ENCODE measurements around the gene GLE1.

The GLE1 gene

GRCh38 chr9:128459011-128459410, 45.5 kb upstream of the GLE1 start:
- ATAC-seq: no peak

GRCh38 chr9:128469070-128469469, 35.4 kb upstream of the GLE1 start:
- no peak for ATAC-seq
- TF ChIP-seq GLIS3 (CRISPR knock-in tag; IDR thresholded peaks at IDR 0.05): no peak
- no peak for TF ChIP-seq ESRRG (CRISPR knock-in tag; IDR thresholded peaks at IDR 0.05)
- TF ChIP-seq ZFP30 (CRISPR knock-in tag; IDR thresholded peaks at IDR 0.05): no peak
- no peak for TF ChIP-seq CREB5 (CRISPR knock-in tag; IDR thresholded peaks at IDR 0.05; ENCODE audit: low read depth)
- TF ChIP-seq BACH2 (CRISPR knock-in tag; IDR thresholded peaks at IDR 0.05; ENCODE audit: borderline replicate concordance): no peak
- TF ChIP-seq TSHZ2 (CRISPR knock-in tag; IDR thresholded peaks at IDR 0.05): no peak
- no peak for TF ChIP-seq ISL1 (CRISPR knock-in tag; IDR thresholded peaks at IDR 0.05)
- no peak for TF ChIP-seq POU6F1 (CRISPR knock-in tag; IDR thresholded peaks at IDR 0.05; ENCODE audit: borderline replicate concordance, low read depth)
- no peak for TF ChIP-seq ZNF70 (CRISPR knock-in tag; IDR thresholded peaks at IDR 0.05)
- TF ChIP-seq ARNTL (CRISPR knock-in tag; IDR thresholded peaks at IDR 0.05; ENCODE audit: borderline replicate concordance, low read depth): no peak
- TF ChIP-seq ZC3H10 (CRISPR knock-in tag; IDR thresholded peaks at IDR 0.05): no peak
- no peak for TF ChIP-seq CSRNP3 (CRISPR knock-in tag; IDR thresholded peaks at IDR 0.05)
- no peak for TF ChIP-seq ZFP3 (CRISPR knock-in tag; IDR thresholded peaks at IDR 0.05)

More at GRCh38 chr9:128459011-128459410, 45.5 kb upstream of the GLE1 start:
- TF ChIP-seq GLIS3 (CRISPR knock-in tag; IDR thresholded peaks at IDR 0.05): no peak
- no peak for TF ChIP-seq OSR1 (CRISPR knock-in tag; IDR thresholded peaks at IDR 0.05)
- TF ChIP-seq ESRRG (CRISPR knock-in tag; IDR thresholded peaks at IDR 0.05): no peak
- no peak for TF ChIP-seq SNAI2 (CRISPR knock-in tag; IDR thresholded peaks at IDR 0.05)
- TF ChIP-seq ZNF565 (CRISPR knock-in tag; conservative IDR thresholded peaks at IDR 0.05; ENCODE audit: low read depth): no peak
- TF ChIP-seq PATZ1 (CRISPR knock-in tag; IDR thresholded peaks at IDR 0.05; ENCODE audit: borderline replicate concordance): no peak

GRCh38 chr9:128470560-128470959, 34.0 kb upstream of the GLE1 start:
- peak; percentile 49; the same call in 2 of the 3 replicates for ATAC-seq
- TF ChIP-seq RARB (CRISPR knock-in tag; IDR thresholded peaks at IDR 0.05) (no peak), SNAI2 (CRISPR knock-in tag; IDR thresholded peaks at IDR 0.05) (no peak), TSHZ2 (CRISPR knock-in tag; IDR thresholded peaks at IDR 0.05) (no peak), GLIS3 (CRISPR knock-in tag; IDR thresholded peaks at IDR 0.05) (no peak), ZNF8 (CRISPR knock-in tag; IDR thresholded peaks at IDR 0.05) (no peak), CSDC2 (CRISPR knock-in tag; IDR thresholded peaks at IDR 0.05) (no peak), ZNF70 (CRISPR knock-in tag; IDR thresholded peaks at IDR 0.05) (no peak), PPARA (CRISPR knock-in tag; IDR thresholded peaks at IDR 0.05; ENCODE audit: borderline replicate concordance) (no peak), ZNF565 (CRISPR knock-in tag; conservative IDR thresholded peaks at IDR 0.05; ENCODE audit: low read depth) (no peak), TCF4 (CRISPR knock-in tag; IDR thresholded peaks at IDR 0.05; ENCODE audit: borderline replicate concordance) (no peak), ZFP30 (CRISPR knock-in tag; IDR thresholded peaks at IDR 0.05) (no peak), CSRNP3 (CRISPR knock-in tag; IDR thresholded peaks at IDR 0.05) (no peak), POU6F1 (CRISPR knock-in tag; IDR thresholded peaks at IDR 0.05; ENCODE audit: borderline replicate concordance, low read depth) (no peak), ZC3H10 (CRISPR knock-in tag; IDR thresholded peaks at IDR 0.05) (no peak), BACH2 (CRISPR knock-in tag; IDR thresholded peaks at IDR 0.05; ENCODE audit: borderline replicate concordance) (no peak), ESRRG (CRISPR knock-in tag; IDR thresholded peaks at IDR 0.05) (no peak), ZFP3 (CRISPR knock-in tag; IDR thresholded peaks at IDR 0.05) (no peak)
